Stimulated activated CD4-positive, alpha-beta T cell treated with anti-CD3 and anti-CD28 coated beads, Interleukin-4, amount 100 ng/mL, for 48 hours (primary cell): ENCODE results near the gene DZANK1.
A peak's percentile ranks its signal among the peaks of the same experiment; 100 is the strongest.
"Not testable (repeated sequence)": the region's sequence is repeated elsewhere in the genome, so short reads cannot be mapped to it uniquely, and the experiment has no call there.

Experiments used
- DNase-seq, 2 donors: peaks; one replicate each; pipeline ENCODE4 v3.0.0-alpha.2; 2020; ENCODE audit warnings: low read depth in 2 of 2

The DZANK1 gene

DNA sequence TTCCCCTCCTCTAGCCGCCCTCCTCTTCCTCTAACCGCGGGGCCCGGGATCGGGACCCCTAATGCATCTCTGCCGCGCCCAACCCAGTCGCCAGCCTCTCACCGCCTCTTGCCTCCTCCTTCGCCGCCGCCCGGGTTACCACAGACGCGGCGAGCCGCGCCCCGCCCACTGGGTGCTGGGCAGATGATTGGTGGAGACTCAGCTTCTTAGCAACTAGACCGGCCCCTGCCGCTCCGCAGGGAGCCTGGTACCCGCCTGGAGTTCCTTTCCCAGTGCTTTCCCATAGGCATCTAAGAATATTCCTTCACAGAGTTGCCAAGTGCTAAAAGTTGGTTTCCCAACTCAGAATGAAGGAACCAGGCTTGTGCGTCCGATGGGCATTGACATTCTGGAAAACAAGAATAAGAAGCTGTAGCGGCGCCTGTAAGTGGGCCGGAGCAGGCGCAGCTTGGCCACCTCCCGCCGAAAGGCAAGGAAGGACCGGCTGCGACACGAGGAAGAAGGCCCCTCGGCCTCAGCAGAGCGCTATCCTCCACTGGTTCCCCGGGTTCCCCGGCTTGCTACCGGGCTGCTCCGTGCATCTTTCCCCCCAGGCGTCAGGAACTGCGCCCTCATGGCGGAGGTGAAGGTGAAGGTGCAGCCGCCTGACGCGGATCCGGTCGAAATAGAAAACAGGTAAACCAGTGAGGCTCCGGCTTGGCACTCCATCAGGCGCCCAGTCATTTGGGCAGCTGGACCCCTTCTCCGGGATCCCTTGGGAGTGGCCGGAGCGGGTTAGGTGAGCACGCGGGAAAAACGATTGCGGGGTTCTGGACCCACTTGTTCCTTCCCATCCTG is at the start of gene DZANK1, which contains the start of gene POLR3F:
TSS of gene DZANK1 (minus strand) at position 137 of the 837 bp plus-strand sequence. CDS start 1,672 bp downstream, outside the sequence.
TSS of gene POLR3F (plus strand) at position 497 of the 837 bp plus-strand sequence. CDS start at position 614, 117 bp downstream.
- peak; percentile 88 to 92 for DNase-seq

GRCh38 chr20:18515973-18516372 is 49.1 kb upstream of the DZANK1 start:
- no peak for DNase-seq

- DNase-seq = no peak
Measured at GRCh38 chr20:18514127-18514526, 47.3 kb upstream of the DZANK1 start.

- DNase-seq = no peak
Measured at GRCh38 chr20:18513208-18513607, 46.4 kb upstream of the DZANK1 start.

DNA sequence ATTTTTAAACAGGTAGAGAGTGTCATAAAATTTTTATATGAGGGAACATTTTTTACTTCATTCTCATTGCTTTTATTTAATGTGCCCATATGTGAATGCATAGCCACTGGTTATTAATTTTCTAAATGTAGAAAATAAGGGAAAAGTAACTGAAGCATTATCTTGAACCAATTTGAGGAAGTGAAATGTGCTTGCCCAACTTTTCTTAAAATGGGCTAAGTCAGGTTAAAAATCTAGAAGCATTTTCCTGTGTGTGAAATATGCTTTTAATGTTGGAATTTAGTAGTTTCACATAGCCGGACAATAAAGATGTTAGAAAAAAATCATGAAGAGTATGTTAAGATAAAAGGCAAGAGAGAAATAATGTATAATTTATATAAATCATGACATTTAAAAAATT is 44.7 kb upstream of the DZANK1 start:
- DNase-seq = no peak

- peak; percentile 96 to 98 for DNase-seq
Measured at GRCh38 chr20:18507218-18508191, 40.7 kb upstream of the DZANK1 start, which contains the start of gene SEC23B. TSS of gene SEC23B (plus strand) at chr20:18507940. CDS start at chr20:18510836, 2,896 bp downstream.

- DNase-seq = no peak
Measured at GRCh38 chr20:18506744-18507143, 39.9 kb upstream of the DZANK1 start.

- no peak for DNase-seq
Measured at GRCh38 chr20:18504479-18505060, 37.7 kb upstream of the DZANK1 start.

- DNase-seq = not testable (repeated sequence)
Measured at GRCh38 chr20:18501672-18502071, 34.8 kb upstream of the DZANK1 start.

DNA sequence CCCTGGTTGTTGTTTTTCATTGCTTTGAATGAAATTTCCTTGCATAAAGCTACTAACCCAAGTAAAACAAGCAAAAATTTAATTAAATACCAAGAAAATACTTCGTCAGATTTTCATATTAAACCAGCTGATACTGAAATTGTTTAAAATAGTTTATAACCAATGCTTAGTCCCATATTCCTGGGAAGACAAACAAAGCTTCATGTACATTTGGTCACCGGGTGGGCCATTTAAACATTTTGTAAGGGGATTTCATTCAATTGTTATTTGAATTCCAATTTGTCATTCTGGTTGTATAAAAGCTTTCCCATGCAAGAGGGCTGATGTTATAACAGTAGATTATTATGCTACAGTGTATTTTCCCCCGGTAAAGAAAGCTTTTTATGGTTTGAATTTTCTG is 30.8 kb upstream of the DZANK1 start:
- no peak for DNase-seq

GRCh38 chr20:18496740-18497592 is 30.1 kb upstream of the DZANK1 start, which contains the start of gene RBBP9:
TSS of gene RBBP9 (minus strand) at chr20:18497225. CDS start at chr20:18497167, 58 bp downstream.
- DNase-seq = peak; percentile 72 to 76

- DNase-seq = no peak
Measured at GRCh38 chr20:18496042-18496441, 29.2 kb upstream of the DZANK1 start.

- no peak for DNase-seq
Measured at GRCh38 chr20:18488301-18488700, 21.5 kb upstream of the DZANK1 start.

GRCh38 chr20:18481596-18481995 is 14.8 kb upstream of the DZANK1 start:
- DNase-seq = no peak

DNA sequence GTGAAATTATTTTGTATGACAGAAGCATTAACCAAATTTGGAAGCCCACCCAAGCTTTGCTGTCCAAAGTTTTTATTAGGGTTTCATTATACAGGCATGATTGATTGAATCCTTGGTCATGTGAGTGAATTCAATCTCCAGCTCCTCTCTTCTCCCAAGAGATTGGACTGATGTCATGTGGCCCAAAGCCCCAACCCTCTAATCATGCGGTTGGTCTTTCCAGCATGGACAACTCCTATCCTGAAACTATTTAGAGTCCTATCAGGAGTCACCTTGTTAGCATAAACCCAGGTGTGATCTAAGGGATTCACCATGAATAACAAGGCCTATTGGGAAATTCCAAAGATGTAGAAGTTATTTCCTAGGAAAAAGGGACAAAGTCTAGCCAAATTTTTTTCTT is 11.0 kb upstream of the DZANK1 start:
- DNase-seq = no peak

DNA sequence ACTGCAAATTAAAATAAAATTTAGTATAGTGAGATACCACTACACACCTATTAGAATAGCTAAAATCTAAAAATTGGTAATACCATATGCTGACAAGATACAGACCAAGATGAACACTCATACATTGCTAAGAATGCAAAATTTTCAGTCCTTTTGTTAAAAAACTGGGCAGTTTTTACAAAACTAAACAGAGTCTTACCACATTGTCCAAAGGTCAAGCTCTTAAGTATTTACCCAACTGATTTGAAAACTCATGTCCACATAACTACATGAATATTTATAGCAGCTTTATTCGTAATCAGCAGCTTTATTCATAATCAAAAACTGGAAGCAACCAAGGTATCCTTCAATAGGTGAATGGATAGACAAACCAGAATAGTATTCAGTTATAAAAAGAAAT is 10.4 kb upstream of the DZANK1 start:
- DNase-seq = no peak

- no peak for DNase-seq
Measured at GRCh38 chr20:18466574-18466893, 296 bp downstream of the DZANK1 start.

DNA sequence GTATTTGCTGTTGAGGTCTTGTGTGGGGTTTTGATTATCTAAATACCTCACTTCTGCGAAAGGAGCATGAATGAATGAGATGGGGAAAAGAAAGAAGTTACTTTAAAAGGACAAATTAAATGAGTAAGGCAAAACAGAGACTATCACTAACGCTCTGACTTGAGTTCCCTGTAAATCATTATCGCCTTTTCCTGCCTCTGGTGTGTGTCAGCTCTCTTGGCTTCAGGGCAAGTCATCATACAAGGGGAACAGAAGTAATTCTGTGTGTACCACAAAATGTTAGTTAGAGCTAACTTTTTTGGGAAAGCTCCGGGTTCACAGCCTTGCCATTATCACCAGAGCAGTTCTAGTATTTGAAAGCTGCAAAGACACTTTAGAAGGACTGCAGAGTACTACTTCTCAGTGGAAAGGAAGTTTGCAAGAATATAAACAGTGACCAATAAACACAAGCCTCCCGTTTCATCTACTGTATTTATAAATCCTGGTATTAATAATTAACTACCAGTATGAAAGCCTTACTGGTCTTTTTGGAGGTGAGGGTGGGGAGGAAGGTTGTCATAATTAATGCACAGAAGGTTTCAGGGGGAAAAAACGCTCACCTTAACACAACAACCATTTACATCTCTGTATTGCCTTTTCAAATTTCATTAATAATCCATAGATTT is 1.2 kb downstream of the DZANK1 start:
- DNase-seq = no peak

GRCh38 chr20:18456600-18456999 is 10.2 kb downstream of the DZANK1 start:
- no peak for DNase-seq

GRCh38 chr20:18443886-18444285 is 22.9 kb downstream of the DZANK1 start:
- no peak for DNase-seq
